Spleen (tissue), 7 donors: Measurements from ENCODE around the gene DRGX.

ENCODE experiments used
- CTCF ChIP-seq, 11 experiments: fragments of 200-600 bp in 7 of 11; fragments of 450-650 bp in 4 of 11; sonication (generic) in 4 of 11; IDR thresholded peaks in 8 of 11; conservative IDR thresholded peaks in 3 of 11; 1 replicate in 7 of 11; 2 replicates in 4 of 11; pipeline versions ENCODE4 v1.4.0 to v1.8.0; 2016 to 2021; ENCODE audit warnings: antibody characterized with exemption in 11 of 11, inconsistent platforms in 4 of 11, mild to moderate bottlenecking in 1 of 11
- POLR2AphosphoS5 ChIP-seq, 3 donors: sonication (generic); formaldehyde crosslinking; IDR thresholded peaks; one replicate each; pipeline ENCODE4 v1.5.1; 2017; ENCODE audit warnings: antibody characterized with exemption in 3 of 3
- donor health status: DM: no; HTN: no; CAD: no; lungs with moderate emphysema.
- donor health status: DM: no; HTN: no; CAD: no.
- donor health status: DM: no; HTN: no; CAD: no.

GRCh38 chr10:49331431-49331830, 64.5 kb downstream of the DRGX start:
- TF ChIP-seq CTCF (IDR thresholded peaks at IDR 0.05 in 8 of 11, conservative IDR thresholded peaks at IDR 0.05 in 3 of 11) (no peak), POLR2AphosphoS5 (IDR thresholded peaks at IDR 0.05) (no peak)
